HEK293 (cell line): Measurements from ENCODE around the gene RAB40C.

ENCODE experiments used
- CTCF ChIA-PET: fragments of 350-600 bp; formaldehyde crosslinking; extraction: SDS; loops from one replicate; lab custom pipeline; 2021; ENCODE audit warnings: antibody characterized with exemption; lab: Yijun Ruan, JAX
- POLR2A ChIA-PET: fragments of 300-600 bp; formaldehyde crosslinking; extraction: SDS; loops from one replicate; lab custom pipeline; 2020; ENCODE audit warnings: antibody characterized with exemption, inconsistent platforms; lab: Yijun Ruan, JAX
- H3K27ac ChIP-seq: fragments of 200-500 bp; sonication (Bioruptor generic); 2 replicates; pipeline ENCODE4 v1.5.1; 2014; ENCODE audit warnings: low read depth, low read length, control low read depth, inconsistent platforms; ENCODE audit errors: extremely low read depth
- H3K36me3 ChIP-seq, 2 experiments: fragments of 200-500 bp in 1 of 2; sonication (Bioruptor generic) in 1 of 2; 1 replicate in 1 of 2; 2 replicates in 1 of 2; pipeline ENCODE4 v1.5.1; 2014 to 2017; ENCODE audit warnings: inconsistent platforms in 2 of 2, low read length in 2 of 2; ENCODE audit not compliant: control insufficient read depth in 2 of 2, insufficient read depth in 1 of 2
- H3K4me1 ChIP-seq: fragments of 200-500 bp; sonication (Bioruptor generic); 2 replicates; pipeline ENCODE4 v1.5.1; 2014; ENCODE audit warnings: mild to moderate bottlenecking, low read length, inconsistent platforms; ENCODE audit not compliant: control insufficient read depth, insufficient read depth
- H3K4me3 ChIP-seq: 2 replicates; pipeline ENCODE4 v1.5.1; 2011; ENCODE audit warnings: low read depth, mild to moderate bottlenecking, control low read depth, low read length, moderate library complexity
- H3K9me3 ChIP-seq: fragments of 200-500 bp; sonication (Bioruptor generic); 2 replicates; pipeline ENCODE4 v1.5.1; 2014; ENCODE audit warnings: low read depth, low read length, inconsistent platforms; ENCODE audit not compliant: control insufficient read depth, insufficient read depth
- HIC1 ChIP-seq: fragments of 450-650 bp; formaldehyde crosslinking; IDR thresholded peaks from 2 replicates; pipeline ENCODE4 v1.5.1; 2016; ENCODE audit warnings: missing biosample characterization, missing genetic modification characterization
- SP7 ChIP-seq: fragments of 450-650 bp; formaldehyde crosslinking; IDR thresholded peaks from 2 replicates; pipeline ENCODE4 v1.5.1; 2016; ENCODE audit warnings: missing biosample characterization, missing genetic modification characterization
- ZNF175 ChIP-seq: fragments of 450-650 bp; formaldehyde crosslinking; IDR thresholded peaks from 2 replicates; pipeline ENCODE4 v1.5.1; 2016; ENCODE audit warnings: missing biosample characterization, missing genetic modification characterization
- ZNF239 ChIP-seq: fragments of 450-650 bp; formaldehyde crosslinking; IDR thresholded peaks from 2 replicates; pipeline ENCODE4 v1.5.1; 2016; ENCODE audit warnings: missing biosample characterization, missing genetic modification characterization
- ZNF350 ChIP-seq: fragments of 450-650 bp; formaldehyde crosslinking; IDR thresholded peaks from 2 replicates; pipeline ENCODE4 v1.5.0; 2017; ENCODE audit warnings: missing biosample characterization, mild to moderate bottlenecking, missing genetic modification characterization
- ZNF362 ChIP-seq: fragments of 450-650 bp; formaldehyde crosslinking; IDR thresholded peaks from 2 replicates; pipeline ENCODE4 v1.5.1; 2016; ENCODE audit warnings: missing biosample characterization, missing genetic modification characterization
- ZNF600 ChIP-seq: fragments of 450-650 bp; formaldehyde crosslinking; IDR thresholded peaks from 2 replicates; pipeline ENCODE4 v1.5.1; 2016; ENCODE audit warnings: missing biosample characterization, missing genetic modification characterization
- ZNF623 ChIP-seq: fragments of 450-650 bp; formaldehyde crosslinking; IDR thresholded peaks from 2 replicates; pipeline ENCODE4 v1.5.1; 2016; ENCODE audit warnings: missing biosample characterization, missing genetic modification characterization
- ZNF747 ChIP-seq: fragments of 450-650 bp; formaldehyde crosslinking; IDR thresholded peaks from 2 replicates; pipeline ENCODE4 v1.5.1; 2016; ENCODE audit warnings: missing biosample characterization, missing genetic modification characterization
- ZNF76 ChIP-seq: fragments of 450-650 bp; formaldehyde crosslinking; IDR thresholded peaks from 2 replicates; pipeline ENCODE4; 2016; ENCODE audit warnings: low read depth, missing biosample characterization, missing genetic modification characterization, borderline replicate concordance
- ZNF768 ChIP-seq: fragments of 450-650 bp; formaldehyde crosslinking; IDR thresholded peaks from 2 replicates; pipeline ENCODE4 v1.5.1; 2018; ENCODE audit warnings: missing biosample characterization, mild to moderate bottlenecking, missing genetic modification characterization
- TF ChIP-seq, protein P1 (sequence below): fragments of 450-650 bp; formaldehyde crosslinking; IDR thresholded peaks from 2 replicates; pipeline ENCODE4 v1.5.1; 2016; ENCODE audit warnings: missing biosample characterization, missing genetic modification characterization
- TF ChIP-seq, protein P2 (sequence below): fragments of 450-650 bp; formaldehyde crosslinking; IDR thresholded peaks from 2 replicates; pipeline ENCODE4 v1.5.1; 2016; ENCODE audit warnings: missing biosample characterization, missing genetic modification characterization, low read depth

Gene RAB40C

DNA sequence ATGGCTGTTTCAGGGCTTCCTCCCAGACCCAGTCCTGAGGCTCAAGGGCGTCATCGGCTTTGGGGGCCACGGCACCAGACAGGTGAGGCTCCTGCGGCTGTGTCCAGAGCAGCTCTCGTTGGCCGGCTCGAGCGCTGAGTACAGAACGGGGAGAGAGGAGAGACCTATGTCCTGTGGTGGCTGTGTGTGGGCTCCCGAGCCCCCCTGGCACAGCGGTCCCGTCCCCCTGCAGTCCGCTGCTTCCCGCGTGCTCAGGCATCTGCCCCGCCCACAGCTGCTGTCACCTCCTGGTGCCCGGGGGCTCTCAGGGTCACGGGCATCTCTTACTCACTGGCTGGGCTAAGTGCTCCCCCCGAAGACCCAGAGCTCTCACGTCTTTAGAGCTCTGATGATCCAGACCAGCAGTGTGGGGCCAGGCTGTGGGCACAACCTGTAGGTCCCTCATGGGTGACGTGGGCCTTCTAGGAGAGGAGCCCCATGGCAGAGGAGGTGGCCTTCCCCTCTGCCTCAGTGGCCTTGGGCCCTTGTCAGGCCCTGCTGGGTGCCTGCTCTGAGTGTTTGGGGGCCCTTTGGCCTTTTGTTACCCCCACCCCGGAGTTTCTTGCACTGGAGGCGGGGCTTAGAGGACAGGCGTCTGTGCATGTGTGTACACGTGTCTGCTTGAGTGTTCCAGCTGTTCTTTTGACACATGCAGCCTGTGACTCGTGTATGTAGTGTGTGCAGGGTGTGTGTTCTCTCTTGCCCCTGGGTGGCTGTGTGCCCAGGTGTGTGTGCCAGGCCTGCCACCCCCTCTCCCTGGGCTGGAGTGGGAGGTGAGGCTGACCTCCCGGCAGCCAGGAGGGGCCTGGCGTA, 62.8 kb downstream of the RAB40C start:
- Histone ChIP-seq H3K4me1 (0 out of 2 replicates have a peak, but pooled peaks cover 3% of the 10 kb centered on the region), H3K36me3 (peaks cover 0 to 57% of the 10 kb centered on the region in 2 experiments; a peak in 2 of 3 replicates), H3K9me3 (no peaks in the 10 kb centered on the region), H3K4me3 (no peak overlapping the region), H3K27ac (no peak overlapping the region)
- CTCF ChIA-PET, result no interaction called here
- TF ChIP-seq ZNF76 (tag by site-specific recombination) (no peak), HIC1 (tag by site-specific recombination) (peak; percentile 83; the same call in 1 of the 2 replicates), ZNF175 (no peak), SP7 (tag by site-specific recombination) (no peak), ZNF768 (tag by site-specific recombination) (no peak), ZNF747 (tag by site-specific recombination) (no peak)
- POLR2A ChIA-PET, result no interaction called here

- Histone ChIP-seq H3K4me1 (no peaks in the 10 kb centered on the region), H3K27ac (no peak overlapping the region), H3K4me3 (no peak overlapping the region), H3K36me3 (peaks cover 0 to 71% of the 10 kb centered on the region in 2 experiments; a peak in 2 of 3 replicates), H3K9me3 (no peaks in the 10 kb centered on the region)
- ChIA-PET POLR2A (no interaction called here), CTCF (no interaction called here)
- TF ChIP-seq ZNF350 (tag by site-specific recombination) (no peak), ZNF600 (tag by site-specific recombination) (0 out of 2 replicates have a peak, but pooled peaks have one; percentile 12)
These were observed 64.2 kb downstream of the RAB40C start for GRCh38 chr16:654034-654433.

DNA sequence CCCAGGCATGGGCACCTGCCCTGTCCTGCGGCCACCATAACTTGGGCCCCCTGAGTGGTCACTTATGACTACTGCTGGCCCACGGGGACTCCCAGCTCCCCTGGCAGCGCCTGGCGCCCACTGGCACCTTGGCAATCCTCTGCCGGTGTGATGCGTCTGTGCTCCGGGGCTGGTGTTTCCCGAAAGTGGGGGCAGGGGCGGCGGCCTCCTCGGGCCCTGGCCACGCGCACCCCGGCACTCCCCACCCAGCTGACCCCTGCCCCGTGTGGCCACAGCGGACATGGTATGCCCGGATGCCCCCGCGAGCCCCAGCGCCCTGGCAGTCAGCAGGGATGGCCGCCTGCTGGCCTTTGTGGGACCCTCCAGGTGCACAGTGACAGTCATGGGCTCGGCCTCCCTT, 67.6 kb downstream of the RAB40C start:
- H3K27ac ChIP-seq, result no peak overlapping the region
- H3K4me3 ChIP-seq, result no peak overlapping the region
- peaks cover 3% of the 10 kb centered on the region; the same call in 1 of the 2 replicates for H3K4me1 ChIP-seq
- peak; percentile 82 for TF ChIP-seq HIC1 (tag by site-specific recombination)
- TF ChIP-seq ZNF239, result no peak
- no peak for TF ChIP-seq ZNF623 (tag by site-specific recombination)
- TF ChIP-seq, protein P1, sequence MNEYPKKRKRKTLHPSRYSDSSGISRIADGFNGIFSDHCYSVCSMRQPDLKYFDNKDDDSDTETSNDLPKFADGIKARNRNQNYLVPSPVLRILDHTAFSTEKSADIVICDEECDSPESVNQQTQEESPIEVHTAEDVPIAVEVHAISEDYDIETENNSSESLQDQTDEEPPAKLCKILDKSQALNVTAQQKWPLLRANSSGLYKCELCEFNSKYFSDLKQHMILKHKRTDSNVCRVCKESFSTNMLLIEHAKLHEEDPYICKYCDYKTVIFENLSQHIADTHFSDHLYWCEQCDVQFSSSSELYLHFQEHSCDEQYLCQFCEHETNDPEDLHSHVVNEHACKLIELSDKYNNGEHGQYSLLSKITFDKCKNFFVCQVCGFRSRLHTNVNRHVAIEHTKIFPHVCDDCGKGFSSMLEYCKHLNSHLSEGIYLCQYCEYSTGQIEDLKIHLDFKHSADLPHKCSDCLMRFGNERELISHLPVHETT, result no peak
- no peak for TF ChIP-seq ZNF362 (tag by site-specific recombination)
- TF ChIP-seq, protein P2, sequence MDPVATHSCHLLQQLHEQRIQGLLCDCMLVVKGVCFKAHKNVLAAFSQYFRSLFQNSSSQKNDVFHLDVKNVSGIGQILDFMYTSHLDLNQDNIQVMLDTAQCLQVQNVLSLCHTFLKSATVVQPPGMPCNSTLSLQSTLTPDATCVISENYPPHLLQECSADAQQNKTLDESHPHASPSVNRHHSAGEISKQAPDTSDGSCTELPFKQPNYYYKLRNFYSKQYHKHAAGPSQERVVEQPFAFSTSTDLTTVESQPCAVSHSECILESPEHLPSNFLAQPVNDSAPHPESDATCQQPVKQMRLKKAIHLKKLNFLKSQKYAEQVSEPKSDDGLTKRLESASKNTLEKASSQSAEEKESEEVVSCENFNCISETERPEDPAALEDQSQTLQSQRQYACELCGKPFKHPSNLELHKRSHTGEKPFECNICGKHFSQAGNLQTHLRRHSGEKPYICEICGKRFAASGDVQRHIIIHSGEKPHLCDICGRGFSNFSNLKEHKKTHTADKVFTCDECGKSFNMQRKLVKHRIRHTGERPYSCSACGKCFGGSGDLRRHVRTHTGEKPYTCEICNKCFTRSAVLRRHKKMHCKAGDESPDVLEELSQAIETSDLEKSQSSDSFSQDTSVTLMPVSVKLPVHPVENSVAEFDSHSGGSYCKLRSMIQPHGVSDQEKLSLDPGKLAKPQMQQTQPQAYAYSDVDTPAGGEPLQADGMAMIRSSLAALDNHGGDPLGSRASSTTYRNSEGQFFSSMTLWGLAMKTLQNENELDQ, result no peak
- no peaks in the 10 kb centered on the region for H3K9me3 ChIP-seq
- ChIA-PET POLR2A (interaction anchor here (0.6 kb wide), 1 partner anchor 219 kb away, joined by 5 read pairs; no protein-coding TSS in a partner anchor), CTCF (no interaction called here)
- H3K36me3 ChIP-seq, result peaks cover 0 to 75% of the 10 kb centered on the region in 2 experiments; a peak in 2 of 3 replicates
